IMR-90 (cell line): ENCODE measurements around the gene TP53BP2. TPM values are rescaled to one million over a fixed set of nuclear protein-coding genes. Genes with fewer than 3 reads are reported as not detected.
A peak's percentile ranks its signal among the peaks of the same experiment; 100 is the strongest.

Source experiments
- ATAC-seq: fragments of 200-7000 bp; cut with Tn5 transposase; 2 replicates; pipeline ENCODE4 v1.9.1; 2020; ENCODE audit warnings: low read depth, mild to moderate bottlenecking, moderate library complexity
- BruUV-seq: library from RNA; stranded (reverse); fragments of 400-500 nt; replicated peaks from 2 replicates; lab custom pipeline; 2021; lab: Mats Ljungman, UMichigan
- CTCF ChIA-PET: fragments of 300-600 bp; formaldehyde crosslinking; extraction: SDS; loops from one replicate; lab custom pipeline; 2021; ENCODE audit warnings: antibody characterized with exemption; lab: Yijun Ruan, JAX
- POLR2A ChIA-PET: fragments of 300-600 bp; sonication (Branson Sonifier 250); formaldehyde crosslinking; loops from one replicate; lab custom pipeline; 2022; ENCODE audit warnings: antibody characterized with exemption; ENCODE audit not compliant: unreplicated experiment; lab: Charles Lee
- DNase-seq: peaks from one replicate; pipeline ENCODE4 v3.0.0; 2013
- H2AFZ ChIP-seq: replicated peaks from 2 replicates; pipeline ENCODE3; 2013; ENCODE audit warnings: low read length, mild to moderate bottlenecking; ENCODE audit not compliant: poor library complexity
- H2AK5ac ChIP-seq: 2 replicates; pipeline ENCODE4 v1.6.1; 2013; ENCODE audit warnings: low read depth, low read length, inconsistent platforms
- H2AK9ac ChIP-seq: replicated peaks from 2 replicates; pipeline ENCODE3; 2013; ENCODE audit warnings: mild to moderate bottlenecking, low read depth, low read length, moderate library complexity; ENCODE audit not compliant: poor library complexity
- H2BK120ac ChIP-seq: 2 replicates; pipeline ENCODE4 v1.6.1; 2013; ENCODE audit warnings: low read depth, low read length, inconsistent platforms
- H2BK15ac ChIP-seq: 3 replicates; pipeline ENCODE4 v1.6.1; 2013; ENCODE audit warnings: low read depth, low read length, inconsistent platforms
- H2BK20ac ChIP-seq: 2 replicates; pipeline ENCODE4 v1.6.1; 2013; ENCODE audit warnings: low read depth, mild to moderate bottlenecking, inconsistent platforms, low read length, moderate library complexity
- H2BK5ac ChIP-seq: 2 replicates; pipeline ENCODE4 v1.6.1; 2013; ENCODE audit warnings: mild to moderate bottlenecking, low read depth, low read length, inconsistent platforms; ENCODE audit not compliant: poor library complexity, severe bottlenecking
- H3K14ac ChIP-seq: replicated peaks from 2 replicates; pipeline ENCODE4 v1.6.1; 2013; ENCODE audit warnings: low read depth, low read length, inconsistent platforms
- H3K18ac ChIP-seq: 2 replicates; pipeline ENCODE4 v1.6.1; 2013; ENCODE audit warnings: low read depth, low read length, control low read depth
- H3K23ac ChIP-seq: 2 replicates; pipeline ENCODE4 v1.6.1; 2013; ENCODE audit warnings: low read depth, low read length, inconsistent platforms
- H3K27ac ChIP-seq: 2 replicates; pipeline ENCODE4 v1.5.1; 2013; ENCODE audit warnings: mild to moderate bottlenecking, control low read depth, low read length; ENCODE audit not compliant: insufficient read depth
- H3K27me3 ChIP-seq: 2 replicates; pipeline ENCODE4 v1.6.1; 2013; ENCODE audit warnings: low read length; ENCODE audit not compliant: control insufficient read depth, insufficient read depth
- H3K36me3 ChIP-seq: 2 replicates; pipeline ENCODE4 v1.6.1; 2013; ENCODE audit warnings: low read length, mixed read lengths; ENCODE audit not compliant: control insufficient read depth, insufficient read depth
- H3K4ac ChIP-seq: 2 replicates; pipeline ENCODE4 v1.6.1; 2013; ENCODE audit warnings: low read depth, low read length, inconsistent platforms
- H3K4me1 ChIP-seq: 2 replicates; pipeline ENCODE4 v1.6.1; 2013; ENCODE audit warnings: low read length, mixed read lengths; ENCODE audit not compliant: control insufficient read depth, insufficient read depth
- H3K4me2 ChIP-seq: 2 replicates; pipeline ENCODE4 v1.6.1; 2013; ENCODE audit warnings: low read depth, mild to moderate bottlenecking, control low read depth, low read length, moderate library complexity
- H3K4me3 ChIP-seq: 2 replicates; pipeline ENCODE4 v1.5.1; 2013; ENCODE audit warnings: low read depth, mild to moderate bottlenecking, control low read depth, low read length, moderate library complexity; ENCODE audit not compliant: insufficient read depth
- H3K56ac ChIP-seq: 2 replicates; pipeline ENCODE4 v1.6.1; 2013; ENCODE audit warnings: low read length, inconsistent platforms; ENCODE audit not compliant: insufficient read depth; ENCODE audit errors: extremely low read depth
- H3K79me1 ChIP-seq, 2 experiments: 2 replicates each; pipeline ENCODE4 v1.6.1; 2013; ENCODE audit warnings: low read length in 2 of 2, inconsistent platforms in 1 of 2, low read depth in 1 of 2
- H3K9ac ChIP-seq: 2 replicates; pipeline ENCODE4 v1.6.1; 2013; ENCODE audit warnings: low read depth, low read length, control low read depth
- H3K9me1 ChIP-seq: 2 replicates; pipeline ENCODE4 v1.6.1; 2013; ENCODE audit warnings: low read length, inconsistent platforms; ENCODE audit not compliant: insufficient read depth
- H3K9me3 ChIP-seq: 2 replicates; pipeline ENCODE4 v1.6.1; 2013; ENCODE audit warnings: low read length; ENCODE audit not compliant: control insufficient read depth, insufficient read depth
- H4K20me1 ChIP-seq: 2 replicates; pipeline ENCODE4 v1.6.1; 2013; ENCODE audit warnings: low read length, inconsistent platforms; ENCODE audit not compliant: insufficient read depth
- H4K5ac ChIP-seq: 2 replicates; pipeline ENCODE4 v1.6.1; 2013; ENCODE audit warnings: mild to moderate bottlenecking, low read depth, low read length, control low read depth
- H4K8ac ChIP-seq, 2 experiments: 2 replicates each; pipeline ENCODE4 v1.6.1; 2013; ENCODE audit warnings: low read depth in 2 of 2, low read length in 2 of 2, control low read depth in 1 of 2, inconsistent platforms in 1 of 2
- H4K91ac ChIP-seq: 2 replicates; pipeline ENCODE4 v1.6.1; 2013; ENCODE audit warnings: low read depth, low read length, inconsistent platforms; ENCODE audit not compliant: insufficient read depth
- BHLHE40 ChIP-seq: fragments of 150-350 bp; IDR thresholded peaks from 2 replicates; pipeline ENCODE4 v1.6.1; 2016; ENCODE audit warnings: mild to moderate bottlenecking, low read depth, low read length
- CEBPB ChIP-seq: IDR thresholded peaks from 2 replicates; pipeline ENCODE4 v1.6.1; 2012; ENCODE audit warnings: low read depth, low read length, improper control_type of control experiment
- FOS ChIP-seq: fragments of 150-350 bp; IDR thresholded peaks from 2 replicates; pipeline ENCODE4 v1.6.1; 2016; ENCODE audit warnings: low read depth, low read length
- MAFK ChIP-seq: IDR thresholded peaks from 2 replicates; pipeline ENCODE4 v1.6.1; 2012; ENCODE audit warnings: low read depth, low read length, improper control_type of control experiment
- POLR2A ChIP-seq: IDR thresholded peaks from 2 replicates; pipeline ENCODE4 v1.6.1; 2012; ENCODE audit warnings: mild to moderate bottlenecking, low read depth, low read length
- SMC3 ChIP-seq: fragments of 150-350 bp; IDR thresholded peaks from 2 replicates; pipeline ENCODE4 v1.6.1; 2016; ENCODE audit warnings: low read depth, mild to moderate bottlenecking, antibody characterized with exemption, low read length, moderate library complexity
- WGBS, 2 experiments: methylation state at CpG; one replicate each; pipeline versions ENCODE4 v1.1.5 to v1.1.7; 2013; ENCODE audit warnings: missing lambda C conversion rate in 2 of 2; ENCODE audit not compliant: insufficient read length in 1 of 2; ENCODE audit errors: extremely low coverage in 2 of 2; 5-methylcytosine and 5-hydroxymethylcytosine counted together
- dilution Hi-C: fragments of 300-500 bp; cut with HindIII; formaldehyde crosslinking; loops from one replicate; pipeline ENCODE4 v1.14.3; 2018; ENCODE audit warnings: low sequenced_read_pairs; ENCODE audit not compliant: unreplicated experiment
- in situ Hi-C: fragments of 300-500 bp; cut with MboI; formaldehyde crosslinking; loops from 3 replicates; pipeline ENCODE4 v1.14.3; 2019; ENCODE audit warnings: low sequenced_read_pairs, inconsistent platforms, mixed read lengths
- intact Hi-C: fragments of 100-400 bp; cut with micrococcal nuclease; formaldehyde crosslinking; loops from 2 replicates; pipeline ENCODE4 v1.10.0; 2022
- polyA plus RNA-seq, 3 experiments: library from polyadenylated mRNA; depleted of rRNA; stranded (reverse); fragments of >200 nt; gene quantifications; 2 replicates each; pipeline ENCODE4 v1.2.3, GENCODE V29; 2012; ENCODE audit warnings: low replicate concordance in 1 of 3
- total RNA-seq: library from RNA; depleted of rRNA; stranded (reverse); fragments of >200 nt; gene quantifications from 2 replicates; pipeline ENCODE4 v1.2.3, GENCODE V29; 2012

The TP53BP2 gene
- total and polyA plus RNA-seq, 2 of the 4 experiments (the other 2 are of a cell fraction): 19.9 to 35.0 TPM

- Histone ChIP-seq H2BK15ac (peak overlapping the region; percentile 59; the same call in 1 of the 3 replicates), H2AFZ (peak overlapping the region; percentile 27), H4K91ac (peak overlapping the region; percentile 77), H4K5ac (peak overlapping the region; percentile 68), H3K27me3 (no peaks in the 10 kb centered on the region), H2BK5ac (peak overlapping the region; percentile 94), H3K4me2 (peak overlapping the region; percentile 88), H4K20me1 (peaks cover 12% of the 10 kb centered on the region), H3K9me1 (peaks cover 12% of the 10 kb centered on the region), H4K8ac (peak overlapping the region; percentile 26 to 85), H3K4me3 (no peak overlapping the region), H3K56ac (peak overlapping the region; percentile 76), H2AK5ac (peak overlapping the region; percentile 73; the same call in 1 of the 2 replicates), H3K23ac (peak overlapping the region; percentile 93), H3K14ac (peak overlapping the region; percentile 83), H2BK20ac (peak overlapping the region; percentile 76), H3K4ac (peak overlapping the region; percentile 76), H2AK9ac (peak overlapping the region; percentile 10), H2BK120ac (peak overlapping the region; percentile 80), H3K9me3 (no peaks in the 10 kb centered on the region), H3K79me1 (peaks cover 18 to 39% of the 10 kb centered on the region in 2 experiments), H3K36me3 (peaks cover 55% of the 10 kb centered on the region), H3K4me1 (peaks cover 23% of the 10 kb centered on the region), H3K27ac (peak overlapping the region; percentile 95), H3K9ac (peak overlapping the region; percentile 48; the same call in 1 of the 2 replicates), H3K18ac (peak overlapping the region; percentile 87; the same call in 1 of the 2 replicates)
- in situ Hi-C loops (no loop called here), dilution Hi-C loops (no loop called here), intact Hi-C loops (no loop called here)
- ChIA-PET POLR2A (interaction anchor here (0.6 to 1.6 kb wide), 4 partner anchors 71 to 588 kb away, joined by 3 to 7 read pairs (median 4); no protein-coding TSS in a partner anchor), CTCF (interaction anchor here (0.7 to 1.1 kb wide), 2 partner anchors 8 to 10 kb away, joined by 4 to 5 read pairs; no protein-coding TSS in a partner anchor)
- no CpG with 5 or more reads among the region's 16 CpGs for WGBS, 2 experiments
- peak; percentile 77 for ATAC-seq
- BruUV-seq: no TSS peak
- peak; percentile 91 for DNase-seq
- TF ChIP-seq SMC3 (no peak), FOS (no peak; the same call in 1 of the 2 replicates), BHLHE40 (peak; percentile 39; the same call in 1 of the 2 replicates), MAFK (no peak), CEBPB (no peak), POLR2A (peak; percentile 21; the same call in 1 of the 2 replicates)
Measured at GRCh38 chr1:223771814-223772770, 73.7 kb downstream of the TP53BP2 start.
